IgD-negative memory B cell (primary cell): ENCODE data around the gene ATG10. TPM values are rescaled to one million over a fixed set of nuclear protein-coding genes. Genes with fewer than 3 reads are reported as not detected.
"Not testable (repeated sequence)": the region's sequence is repeated elsewhere in the genome, so short reads cannot be mapped to it uniquely, and the experiment has no call there.

Experiments
- H3K27ac Mint-ChIP-seq, 3 donors: one replicate each; pipeline ENCODE4 v1.8.0; 2020 to 2022; ENCODE audit warnings: mild to moderate bottlenecking in 3 of 3, mixed read lengths in 3 of 3, moderate library complexity in 1 of 3
- H3K27me3 Mint-ChIP-seq: one replicate; pipeline ENCODE4 v1.8.0; 2021; ENCODE audit warnings: mixed read lengths
- H3K36me3 Mint-ChIP-seq: one replicate; pipeline ENCODE4 v1.8.0; 2020; ENCODE audit warnings: mild to moderate bottlenecking, mixed read lengths
- H3K4me1 Mint-ChIP-seq, 3 donors: one replicate each; pipeline ENCODE4 v1.8.0; 2020 to 2022; ENCODE audit warnings: mixed read lengths in 3 of 3, mild to moderate bottlenecking in 1 of 3
- H3K4me3 Mint-ChIP-seq, 4 donors: one replicate each; pipeline ENCODE4 v1.8.0; 2020 to 2022; ENCODE audit warnings: mild to moderate bottlenecking in 4 of 4, mixed read lengths in 4 of 4, moderate library complexity in 3 of 4
- H3K9me3 Mint-ChIP-seq, 3 donors: one replicate each; pipeline ENCODE4 v1.8.0; 2020 to 2021; ENCODE audit warnings: mixed read lengths in 3 of 3, mild to moderate bottlenecking in 1 of 3
- polyA plus RNA-seq: library from polyadenylated mRNA; unstranded; fragments of 300-500 nt; fragmentation: Illumina TruSeq; gene quantifications from one replicate; pipeline ENCODE4 v1.2.3, GENCODE V29; 2021

Gene ATG10
- polyA plus RNA-seq, 1 donor from 2014 or later, result 12.2 TPM

DNA sequence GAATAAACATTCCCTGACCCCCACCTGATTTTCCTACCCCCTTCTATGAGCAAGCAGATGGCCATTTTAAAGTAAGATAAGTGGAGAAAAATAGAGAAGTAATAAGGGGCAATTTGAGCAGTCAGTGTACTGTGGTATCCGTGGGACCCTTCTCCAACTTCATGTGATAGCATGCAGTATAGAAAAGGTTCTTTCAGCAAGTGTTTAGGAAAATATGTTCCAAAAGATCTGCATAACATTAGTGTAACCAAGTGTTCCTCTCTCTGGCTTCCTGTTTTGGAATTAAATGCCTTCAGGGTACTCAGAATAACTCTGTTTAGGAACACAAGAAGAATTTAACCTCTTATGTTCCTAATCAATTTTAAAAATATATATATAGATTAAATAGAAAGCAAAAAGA, 134.9 kb downstream of the ATG10 start:
- no peak overlapping the region for H3K4me3 Mint-ChIP-seq
- H3K27me3 Mint-ChIP-seq, result no peaks in the 10 kb centered on the region
- H3K27ac Mint-ChIP-seq, result no peak overlapping the region
- H3K4me1 Mint-ChIP-seq, result peaks cover 0 to 3% (median 2%) of the 10 kb centered on the region in 3 donors
- H3K9me3 Mint-ChIP-seq, result no peaks in the 10 kb centered on the region
- no peaks in the 10 kb centered on the region for H3K36me3 Mint-ChIP-seq

DNA sequence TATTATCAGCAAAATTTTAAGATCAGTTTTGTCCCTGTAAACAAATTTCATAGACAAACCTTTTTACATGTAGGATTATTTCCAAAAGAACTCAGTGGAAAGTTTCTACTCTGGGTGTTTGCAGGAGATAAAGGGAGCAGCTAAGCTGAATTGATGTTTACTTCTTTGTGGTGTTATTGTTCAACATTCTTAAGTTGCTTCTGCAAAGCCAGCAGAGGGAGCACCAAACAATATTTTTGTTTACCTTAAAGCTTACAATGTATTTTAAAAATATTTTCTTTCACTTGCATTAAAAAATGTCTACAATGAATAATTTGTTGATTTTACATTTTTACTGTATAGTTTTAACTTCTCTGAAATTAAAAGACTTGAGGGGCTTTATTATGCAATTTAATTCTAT, 135.4 kb downstream of the ATG10 start:
- Mint-ChIP-seq H3K9me3 (no peaks in the 10 kb centered on the region), H3K36me3 (no peaks in the 10 kb centered on the region), H3K4me3 (no peak overlapping the region), H3K27me3 (no peaks in the 10 kb centered on the region), H3K4me1 (peaks cover 0 to 3% (median 2%) of the 10 kb centered on the region in 3 donors), H3K27ac (no peak overlapping the region)

GRCh38 chr5:82109013-82109412, 137.2 kb downstream of the ATG10 start:
- Mint-ChIP-seq H3K4me3 (no peak overlapping the region), H3K9me3 (no peaks in the 10 kb centered on the region), H3K27ac (no peak overlapping the region), H3K36me3 (no peaks in the 10 kb centered on the region), H3K4me1 (peaks cover 0 to 3% (median 2%) of the 10 kb centered on the region in 3 donors), H3K27me3 (no peaks in the 10 kb centered on the region)

GRCh38 chr5:82109915-82110314, 138.1 kb downstream of the ATG10 start:
- not testable (repeated sequence) for H3K27ac Mint-ChIP-seq, H3K27me3 Mint-ChIP-seq, H3K4me3 Mint-ChIP-seq, H3K9me3 Mint-ChIP-seq, H3K4me1 Mint-ChIP-seq, H3K36me3 Mint-ChIP-seq

DNA sequence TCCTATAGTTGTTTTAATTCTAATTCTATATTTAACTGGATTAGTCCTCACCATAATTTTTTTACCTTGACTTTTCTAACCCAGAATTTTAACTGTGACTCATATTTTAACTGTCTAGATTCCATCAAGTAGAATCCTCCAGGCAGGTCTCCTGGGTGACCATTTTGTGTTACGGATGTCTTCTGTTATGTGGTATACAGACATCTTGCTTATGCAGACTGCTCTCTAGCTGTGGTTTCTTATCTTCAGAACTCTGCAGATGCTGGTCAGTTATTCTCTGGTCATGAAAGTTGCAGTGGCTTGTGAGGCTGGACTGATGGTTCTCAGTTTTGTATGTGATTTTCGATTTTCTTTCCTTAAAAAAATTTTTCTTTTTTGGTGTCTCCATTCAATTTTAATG, 139.4 kb downstream of the ATG10 start:
- H3K4me3 Mint-ChIP-seq, result no peak overlapping the region
- H3K27me3 Mint-ChIP-seq, result no peaks in the 10 kb centered on the region

GRCh38 chr5:82115858-82116257, 144.0 kb downstream of the ATG10 start:
- Mint-ChIP-seq H3K27me3 (no peaks in the 10 kb centered on the region), H3K4me1 (no peaks in the 10 kb centered on the region), H3K27ac (no peak overlapping the region), H3K9me3 (peaks cover 0 to 2% (median 0%) of the 10 kb centered on the region in 3 donors), H3K36me3 (peaks cover 5% of the 10 kb centered on the region), H3K4me3 (no peak overlapping the region)

More for the DNA sequence above, 139.4 kb downstream of the ATG10 start:
- H3K4me1 Mint-ChIP-seq, result peaks cover 0 to 3% (median 2%) of the 10 kb centered on the region in 3 donors
- H3K27ac Mint-ChIP-seq, result no peak overlapping the region
- H3K9me3 Mint-ChIP-seq, result no peaks in the 10 kb centered on the region
- H3K36me3 Mint-ChIP-seq, result peaks cover 3% of the 10 kb centered on the region

DNA sequence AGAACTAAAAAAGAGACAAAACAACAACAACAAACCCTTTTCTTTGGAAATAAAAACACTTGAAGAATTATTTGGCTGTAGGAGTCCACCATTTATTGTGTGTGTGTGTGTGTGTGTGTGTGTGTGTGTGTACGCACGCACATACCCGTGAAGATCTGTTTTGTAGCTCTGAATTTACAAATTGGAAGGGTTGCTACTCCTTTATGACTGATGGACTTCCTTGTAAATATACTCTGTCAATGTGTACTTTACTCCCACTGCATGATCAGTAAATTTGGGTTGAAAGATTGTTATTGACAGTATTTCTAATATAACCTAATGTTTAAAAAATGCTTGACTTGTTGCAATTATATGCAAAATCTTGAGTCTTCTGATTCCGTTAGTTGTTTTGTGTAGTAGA, 148.1 kb downstream of the ATG10 start:
- Mint-ChIP-seq H3K27me3 (no peaks in the 10 kb centered on the region), H3K27ac (no peak overlapping the region), H3K9me3 (peaks cover 0 to 3% (median 2%) of the 10 kb centered on the region in 3 donors), H3K36me3 (peaks cover 7% of the 10 kb centered on the region), H3K4me1 (no peaks in the 10 kb centered on the region), H3K4me3 (no peak overlapping the region)

- no peak overlapping the region for H3K27ac Mint-ChIP-seq
- H3K9me3 Mint-ChIP-seq, result peaks cover 7 to 25% (median 20%) of the 10 kb centered on the region in 3 donors
- peaks cover 8% of the 10 kb centered on the region for H3K36me3 Mint-ChIP-seq
- no peak overlapping the region for H3K4me3 Mint-ChIP-seq
- no peaks in the 10 kb centered on the region for H3K27me3 Mint-ChIP-seq
- H3K4me1 Mint-ChIP-seq, result no peaks in the 10 kb centered on the region
Observed at GRCh38 chr5:82129723-82130285, 158.0 kb downstream of the ATG10 start.

- no peaks in the 10 kb centered on the region for H3K27me3 Mint-ChIP-seq
- no peak overlapping the region for H3K4me3 Mint-ChIP-seq
- no peaks in the 10 kb centered on the region for H3K4me1 Mint-ChIP-seq
- no peak overlapping the region for H3K27ac Mint-ChIP-seq
- H3K9me3 Mint-ChIP-seq, result peaks cover 7 to 27% (median 23%) of the 10 kb centered on the region in 3 donors
- H3K36me3 Mint-ChIP-seq, result peaks cover 12% of the 10 kb centered on the region
Observed at GRCh38 chr5:82130602-82131001, 158.8 kb downstream of the ATG10 start.

DNA sequence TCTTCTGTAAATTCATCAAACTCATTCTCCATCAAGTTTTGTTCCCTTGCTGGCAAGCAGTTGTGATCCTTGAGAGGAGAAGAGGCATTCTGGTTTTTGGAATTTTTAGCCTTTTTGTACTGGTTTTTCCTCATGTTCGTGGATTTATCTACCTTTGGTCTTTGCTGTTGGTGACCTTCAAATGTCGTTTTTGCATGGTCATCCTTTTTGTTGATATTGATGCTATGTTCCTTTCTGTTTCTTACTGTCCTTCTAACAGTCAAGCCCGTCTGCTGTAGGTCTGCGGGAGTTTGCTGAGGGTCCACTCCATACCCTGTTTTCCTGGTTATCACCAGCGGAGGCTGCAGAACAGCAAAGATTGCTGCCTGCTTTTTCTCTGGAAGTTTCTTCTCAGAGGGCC, 165.4 kb downstream of the ATG10 start:
- no peak overlapping the region for H3K27ac Mint-ChIP-seq
- H3K4me3 Mint-ChIP-seq, result no peak overlapping the region
- peaks cover 5% of the 10 kb centered on the region for H3K36me3 Mint-ChIP-seq
- peaks cover 6 to 24% (median 20%) of the 10 kb centered on the region in 3 donors for H3K9me3 Mint-ChIP-seq
- peaks cover 0 to 1% (median 0%) of the 10 kb centered on the region in 3 donors for H3K4me1 Mint-ChIP-seq
- H3K27me3 Mint-ChIP-seq, result no peaks in the 10 kb centered on the region

- not testable (repeated sequence) for H3K36me3 Mint-ChIP-seq, H3K27ac Mint-ChIP-seq
Observed at GRCh38 chr5:82139837-82140236, 168.0 kb downstream of the ATG10 start.

GRCh38 chr5:82142217-82142841, 170.5 kb downstream of the ATG10 start:
- H3K4me1 Mint-ChIP-seq, result no peaks in the 10 kb centered on the region
- H3K36me3 Mint-ChIP-seq, result no peaks in the 10 kb centered on the region
- H3K4me3 Mint-ChIP-seq, result no peak overlapping the region
- H3K9me3 Mint-ChIP-seq, result peaks cover 0 to under 1% (median 0%) of the 10 kb centered on the region in 3 donors
- H3K27ac Mint-ChIP-seq, result no peak overlapping the region
- no peaks in the 10 kb centered on the region for H3K27me3 Mint-ChIP-seq

More at GRCh38 chr5:82139837-82140236, 168.0 kb downstream of the ATG10 start:
- not testable (repeated sequence) for H3K4me1 Mint-ChIP-seq, H3K4me3 Mint-ChIP-seq, H3K27me3 Mint-ChIP-seq
- H3K9me3 Mint-ChIP-seq, result peaks cover 0 to 17% (median 10%) of the 10 kb centered on the region in 3 donors

- Mint-ChIP-seq H3K27ac (no peak overlapping the region), H3K36me3 (no peaks in the 10 kb centered on the region), H3K27me3 (no peaks in the 10 kb centered on the region), H3K9me3 (no peaks in the 10 kb centered on the region), H3K4me1 (peaks cover 0 to under 1% (median 0%) of the 10 kb centered on the region in 3 donors), H3K4me3 (no peak overlapping the region)
Observed at GRCh38 chr5:82142928-82143577, 171.2 kb downstream of the ATG10 start.

DNA sequence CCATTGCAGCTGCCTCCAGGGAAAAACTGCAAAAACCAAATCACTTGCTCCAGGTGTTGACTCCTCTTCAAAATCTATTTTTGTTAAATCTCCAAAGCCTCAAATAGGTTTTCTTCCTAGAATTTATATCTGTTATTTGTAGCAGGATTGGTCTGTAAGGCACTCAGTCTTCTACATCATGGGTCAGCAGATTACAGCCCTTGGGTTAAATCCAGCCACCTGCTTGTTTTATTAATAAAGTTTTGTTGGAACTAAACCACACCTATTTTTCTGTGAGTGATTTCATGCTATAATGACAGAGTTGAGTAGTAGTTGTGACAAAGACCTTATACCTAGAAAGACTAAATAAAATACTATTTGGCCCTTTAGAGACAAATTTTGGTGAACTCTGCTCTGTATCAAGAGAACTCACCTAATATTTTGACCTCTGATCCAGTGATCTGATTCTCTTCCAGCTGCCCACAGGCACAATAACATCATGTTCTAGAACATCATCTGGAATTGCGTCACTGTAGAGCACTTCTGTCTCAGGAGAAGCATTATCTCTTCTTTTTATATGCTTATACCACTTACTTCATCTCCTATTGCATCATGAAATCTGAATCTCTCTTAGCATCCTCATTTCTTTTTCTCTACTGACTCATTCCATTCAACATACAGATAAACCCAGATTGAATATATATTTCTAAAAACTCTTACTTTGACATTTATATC, 176.2 kb downstream of the ATG10 start:
- no peaks in the 10 kb centered on the region for H3K9me3 Mint-ChIP-seq
- H3K36me3 Mint-ChIP-seq, result peaks cover 5% of the 10 kb centered on the region
- H3K27ac Mint-ChIP-seq, result no peak overlapping the region
- no peaks in the 10 kb centered on the region for H3K27me3 Mint-ChIP-seq
- H3K4me3 Mint-ChIP-seq, result no peak overlapping the region
- H3K4me1 Mint-ChIP-seq, result peaks cover 0 to 12% (median 0%) of the 10 kb centered on the region in 3 donors

DNA sequence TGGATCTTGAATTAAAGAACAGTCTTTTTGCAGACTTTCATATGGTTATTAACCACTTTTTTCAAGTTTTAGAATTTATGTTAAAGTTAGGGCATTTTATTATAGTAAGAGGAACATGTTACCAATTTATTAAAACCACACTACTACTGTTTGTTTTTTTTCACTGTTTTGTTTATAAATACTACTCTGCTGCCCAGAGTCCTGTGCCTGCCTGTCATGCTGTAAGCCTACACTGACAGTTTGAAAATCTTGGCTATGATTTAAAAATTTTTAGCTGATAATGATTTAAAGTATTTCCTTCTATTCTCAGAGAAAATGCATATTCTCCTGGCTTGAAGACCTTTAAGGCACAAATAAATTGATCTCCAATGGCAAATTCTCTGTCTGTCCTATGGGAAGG, 177.6 kb downstream of the ATG10 start:
- no peak overlapping the region for H3K27ac Mint-ChIP-seq
- peaks cover 0 to 12% (median 0%) of the 10 kb centered on the region in 3 donors for H3K4me1 Mint-ChIP-seq
- peaks cover 5% of the 10 kb centered on the region for H3K36me3 Mint-ChIP-seq
- no peaks in the 10 kb centered on the region for H3K27me3 Mint-ChIP-seq
- no peaks in the 10 kb centered on the region for H3K9me3 Mint-ChIP-seq
- H3K4me3 Mint-ChIP-seq, result no peak overlapping the region
